Measurements from ENCODE around the gene PEX14.
A peak's percentile ranks its signal among the peaks of the same experiment; 100 is the strongest.

Gene PEX14

DNA sequence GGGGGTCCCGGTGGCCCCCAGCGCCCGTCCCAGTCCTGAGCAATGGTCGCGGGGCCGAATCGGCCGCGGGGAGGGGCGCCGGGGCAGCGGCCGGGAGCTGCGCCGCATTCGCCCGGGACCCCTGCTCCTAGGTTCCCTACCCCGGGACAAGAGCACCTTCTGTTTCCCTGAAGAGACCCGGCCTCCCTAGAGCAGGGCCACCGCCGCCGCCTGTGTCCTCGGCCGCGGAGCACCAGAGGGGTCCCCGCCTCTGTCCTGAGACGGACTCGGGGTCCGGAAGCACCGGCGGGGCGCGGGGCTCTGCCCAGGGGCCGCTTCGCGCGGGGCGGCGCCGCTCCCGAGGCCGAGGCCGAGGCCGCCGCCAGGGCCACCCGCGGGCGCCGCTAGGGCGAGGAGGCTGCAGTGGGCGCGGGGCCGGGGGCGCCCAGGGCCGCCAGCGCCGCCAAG is 163.8 kb downstream of the PEX14 start:
- no peak for DNase-seq

DNA sequence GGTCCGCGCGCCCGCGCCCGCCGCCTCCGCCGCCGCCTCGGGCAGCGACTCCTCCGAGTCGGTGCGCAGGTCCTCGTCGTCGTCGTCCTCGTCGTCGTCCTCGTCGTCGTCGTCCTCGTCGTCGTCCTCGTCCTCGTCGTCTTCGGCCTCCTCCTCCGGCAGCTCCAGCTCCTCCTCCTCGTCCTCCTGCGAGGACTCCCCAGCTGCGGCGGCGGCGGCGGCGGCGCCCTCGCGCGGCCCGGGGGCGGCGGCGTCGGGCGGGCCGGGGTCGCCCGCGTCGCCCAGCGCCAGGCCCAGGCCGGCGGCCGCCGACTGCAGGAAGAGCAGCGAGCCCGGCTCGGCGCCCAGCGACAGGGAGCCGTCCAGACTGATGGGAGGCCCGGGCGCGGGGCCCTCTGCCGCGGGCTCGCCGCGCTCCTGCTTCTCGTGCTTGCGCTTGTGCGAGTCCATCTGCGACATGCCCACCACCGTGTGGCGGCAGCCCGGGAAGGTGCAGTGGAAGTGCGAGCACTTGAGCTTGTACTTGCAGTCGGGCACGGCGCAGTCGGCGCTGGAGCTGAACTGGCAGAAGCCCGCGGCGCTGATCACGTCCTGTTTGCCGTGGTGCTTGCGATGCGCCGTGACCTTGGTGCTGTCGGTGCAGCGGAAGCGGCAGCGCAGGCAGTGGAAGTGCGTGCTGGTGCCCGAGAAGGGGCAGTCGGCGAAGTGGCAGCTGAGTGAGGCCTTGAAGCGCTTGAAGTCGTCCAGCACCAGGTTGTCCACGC is 164.4 kb downstream of the PEX14 start:
- DNase-seq: no peak

DNA sequence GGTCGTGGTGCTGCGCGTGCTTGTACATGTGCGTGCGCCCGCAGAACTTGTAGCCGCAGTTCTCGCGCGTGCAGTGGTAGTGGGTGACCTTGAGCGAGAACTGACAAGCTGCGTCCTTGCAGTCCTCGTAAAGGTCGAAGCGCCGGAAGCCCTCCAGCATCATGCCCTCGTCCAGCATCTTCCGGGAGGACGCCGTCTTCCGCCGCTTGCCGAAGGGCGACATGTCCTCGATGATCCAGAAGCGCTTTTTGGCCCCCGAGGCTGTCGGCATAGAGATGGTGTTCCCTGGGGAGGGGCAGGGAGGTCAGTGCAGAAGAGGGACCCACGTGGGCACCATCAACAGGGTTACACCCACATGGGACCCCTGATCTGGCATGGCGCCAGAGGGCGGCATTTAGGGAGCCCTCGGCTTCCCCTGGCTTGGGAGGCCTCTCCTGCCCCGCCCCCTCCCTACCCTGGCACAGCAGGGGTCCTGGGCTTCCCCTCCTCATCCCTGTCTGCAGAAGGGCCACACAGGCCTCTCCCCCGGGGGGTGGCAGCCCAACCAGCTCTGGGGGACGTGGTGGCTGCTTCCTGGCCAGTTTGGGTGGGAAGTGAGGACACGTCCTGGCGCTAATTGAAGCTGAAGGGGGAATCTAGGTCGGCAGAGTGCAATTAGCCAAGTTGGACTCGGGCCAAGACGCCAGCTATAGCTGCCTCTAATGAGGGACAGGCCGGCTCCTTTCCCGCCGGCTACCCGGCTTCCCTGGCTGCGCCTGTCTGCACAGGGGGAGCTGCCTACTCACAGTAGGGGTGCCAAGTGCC is 165.2 kb downstream of the PEX14 start:
- DNase-seq: no peak

DNA sequence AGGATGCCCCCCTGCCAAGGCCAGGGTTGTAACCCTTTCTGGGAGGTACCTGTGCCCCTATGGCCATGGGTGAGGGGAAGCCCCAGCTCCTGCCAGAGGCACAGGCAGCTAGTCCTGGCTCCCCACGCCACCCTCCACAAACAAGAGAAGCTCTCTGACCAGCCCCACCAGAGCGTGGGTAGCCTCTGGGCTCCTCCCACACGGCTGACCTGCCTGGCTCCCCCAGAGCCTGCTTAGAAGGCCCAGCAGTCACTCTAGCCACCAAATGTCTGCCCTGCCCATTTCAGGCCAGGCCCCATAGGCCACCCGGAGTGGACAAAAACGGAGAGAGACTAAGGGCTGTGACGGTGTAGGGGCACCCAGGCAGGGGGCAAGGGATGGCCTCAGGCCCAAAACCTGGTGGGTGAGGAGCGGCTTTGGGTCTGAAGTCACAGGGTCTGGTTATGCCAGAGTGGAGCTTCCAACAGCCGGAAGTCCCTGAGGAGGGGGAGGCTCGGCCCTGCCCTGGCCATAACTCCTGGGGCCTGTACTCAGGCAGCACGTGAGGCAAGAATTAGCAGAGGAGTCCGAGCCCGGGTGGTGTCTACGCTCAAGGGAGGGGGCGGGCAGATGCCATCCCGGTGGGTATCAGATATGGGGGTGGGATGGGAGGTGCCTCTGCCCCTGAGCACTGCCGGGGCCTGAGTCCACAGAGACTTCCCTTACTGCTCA is 166.2 kb downstream of the PEX14 start:
- peak in 1 of 2 donors; percentile 6 for DNase-seq

DNA sequence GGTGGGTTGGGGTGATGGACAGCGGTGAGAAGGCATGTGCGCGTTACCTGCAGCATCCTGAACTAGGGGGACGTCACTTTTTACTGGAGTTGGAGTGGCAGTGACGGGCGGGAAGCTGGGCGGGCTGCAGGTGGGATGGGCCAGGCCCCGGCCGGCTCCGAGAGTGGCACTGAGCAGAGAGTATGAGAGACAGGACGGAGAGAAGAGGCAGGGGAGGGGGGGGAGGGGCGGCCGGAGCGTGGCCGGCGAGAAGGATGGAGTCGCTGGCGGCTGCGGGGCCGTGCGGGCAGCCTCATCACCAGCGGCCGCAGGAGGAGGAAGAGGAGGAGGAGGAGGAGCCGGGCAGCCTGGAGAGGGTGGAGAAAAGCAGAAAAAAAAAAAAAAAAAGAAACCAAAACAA is 167.2 kb downstream of the PEX14 start:
- no peak for DNase-seq

DNA sequence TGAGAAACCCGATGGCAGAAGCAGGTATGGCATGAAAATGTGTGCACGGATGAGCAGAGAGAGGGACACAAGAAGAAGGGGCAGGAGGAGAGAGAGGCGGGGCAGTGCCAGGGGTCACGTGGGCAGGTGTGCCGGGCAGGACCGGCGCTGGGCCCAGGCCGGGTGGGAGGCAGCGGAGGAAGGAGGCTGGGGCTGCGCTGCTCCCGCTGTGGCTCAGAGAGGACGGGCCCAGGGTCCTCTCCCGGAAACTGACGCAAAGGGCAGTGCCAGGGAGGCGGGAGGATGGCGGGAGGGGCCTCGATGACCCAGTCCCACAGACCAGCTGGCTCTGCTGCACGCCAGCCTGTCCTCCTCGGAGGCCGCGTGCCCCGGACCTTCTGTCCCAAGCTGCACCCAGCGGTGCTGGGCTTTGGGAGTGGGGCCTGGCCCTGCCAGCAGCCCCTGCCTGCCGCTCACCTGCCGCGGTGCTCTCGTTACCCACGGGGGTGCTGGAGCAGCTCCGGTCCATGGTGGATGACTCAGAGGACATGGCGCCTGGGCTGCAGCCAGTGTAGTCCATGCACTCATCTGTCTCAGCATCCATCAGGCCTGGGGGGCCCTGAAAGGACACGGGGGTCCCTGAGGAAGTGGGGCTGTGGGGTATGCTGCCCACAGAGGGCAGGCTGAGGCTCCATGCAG is 167.8 kb downstream of the PEX14 start:
- DNase-seq: no peak

DNA sequence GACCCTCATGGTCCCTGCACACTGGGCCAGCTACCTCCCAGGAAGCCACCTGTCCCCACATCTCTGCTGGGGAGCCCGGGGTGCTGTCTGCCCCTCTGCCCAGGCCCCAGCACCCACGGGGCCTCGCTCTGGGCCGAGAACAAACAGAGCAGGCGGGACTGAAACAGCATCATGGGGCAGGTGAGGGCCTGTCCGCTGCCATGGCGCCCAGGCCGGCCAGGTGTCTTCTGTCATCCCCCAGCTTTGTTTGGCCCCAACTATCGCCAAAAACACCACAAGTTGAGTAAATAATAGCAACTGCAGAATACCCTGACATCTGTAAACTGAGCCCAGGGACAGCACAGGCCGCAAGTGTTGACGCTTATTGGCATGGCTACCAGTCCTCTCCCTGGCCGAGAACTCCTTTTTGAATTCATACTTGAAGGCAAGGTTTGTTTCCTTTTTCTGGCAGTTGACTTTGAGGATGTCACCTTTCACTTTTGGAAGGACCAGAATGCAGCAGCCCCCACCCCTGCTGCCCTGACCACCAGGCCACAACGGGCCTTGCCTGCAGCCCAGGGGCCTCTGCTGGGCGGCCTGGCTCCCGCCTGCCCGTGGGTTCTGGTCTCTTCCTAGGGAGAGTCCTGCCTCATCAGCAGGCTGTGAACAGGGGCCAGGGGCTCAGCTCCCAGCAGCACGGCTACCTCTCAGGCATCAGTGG is 169.0 kb downstream of the PEX14 start:
- no peak for DNase-seq

DNA sequence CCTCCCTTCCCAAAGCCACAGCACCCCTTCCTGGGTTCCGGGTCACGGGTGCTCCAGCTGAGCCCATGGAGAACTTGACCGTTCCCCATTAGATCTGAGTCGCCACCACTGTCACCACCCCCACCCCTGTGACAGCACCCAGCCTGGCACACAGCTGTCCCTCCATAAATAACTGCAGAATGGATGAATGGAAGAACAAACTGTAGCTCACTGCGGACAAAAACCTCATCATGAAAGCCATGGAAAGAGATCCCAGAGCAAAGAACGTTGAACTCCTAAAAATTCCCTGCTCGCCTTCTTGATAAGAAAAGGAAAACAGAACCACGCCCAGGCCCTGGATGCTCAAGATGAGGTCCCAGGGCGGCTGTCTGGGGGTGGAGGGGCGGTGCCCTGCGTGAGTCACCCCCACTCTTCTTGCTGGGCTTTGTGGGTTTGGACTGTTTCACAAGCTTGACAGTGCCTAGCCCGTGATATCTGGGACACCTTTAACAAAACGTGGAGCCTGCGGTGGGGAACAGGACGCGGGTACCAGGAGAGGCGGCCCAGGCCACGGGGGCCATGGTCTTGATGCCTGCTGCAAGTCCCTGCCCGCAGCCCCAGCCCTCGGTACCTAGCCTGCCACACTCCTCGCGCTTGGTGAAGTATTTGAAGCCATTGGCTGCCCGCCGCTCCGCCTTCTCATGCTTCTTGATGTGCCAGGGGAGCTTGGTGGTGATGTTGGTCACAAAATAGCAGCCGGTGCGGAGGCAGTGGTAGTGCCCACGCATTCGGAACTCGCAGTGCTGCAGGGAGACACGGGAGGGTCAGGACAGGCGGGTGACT is 169.8 kb downstream of the PEX14 start:
- peak; percentile 42 to 62 for DNase-seq

DNA sequence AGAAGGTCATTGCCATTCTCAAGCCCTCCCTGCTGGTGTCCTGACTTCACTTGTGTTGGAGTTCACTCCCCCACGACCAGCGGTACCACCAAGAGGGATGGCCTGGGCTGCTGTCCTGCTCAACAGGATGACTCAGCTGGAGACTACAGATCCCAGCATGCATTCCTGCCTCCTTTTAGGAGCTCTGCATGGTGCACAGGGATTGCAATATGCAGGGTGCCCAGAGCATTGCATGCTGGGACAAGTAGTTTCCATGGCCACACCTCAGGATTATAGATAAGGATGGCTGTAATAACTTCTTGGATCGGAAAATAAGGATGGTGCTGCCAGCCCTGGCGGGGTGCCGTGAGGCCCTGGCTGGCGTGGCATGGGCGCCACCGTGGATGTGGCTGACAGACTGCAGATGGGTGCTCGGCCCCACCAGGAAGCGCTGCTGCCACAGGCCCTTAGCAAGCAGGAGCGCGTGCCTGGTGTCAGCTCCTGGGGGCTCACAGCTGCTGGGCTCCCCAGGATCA is 171.7 kb downstream of the PEX14 start:
- DNase-seq: peak; percentile 9 to 29

DNA sequence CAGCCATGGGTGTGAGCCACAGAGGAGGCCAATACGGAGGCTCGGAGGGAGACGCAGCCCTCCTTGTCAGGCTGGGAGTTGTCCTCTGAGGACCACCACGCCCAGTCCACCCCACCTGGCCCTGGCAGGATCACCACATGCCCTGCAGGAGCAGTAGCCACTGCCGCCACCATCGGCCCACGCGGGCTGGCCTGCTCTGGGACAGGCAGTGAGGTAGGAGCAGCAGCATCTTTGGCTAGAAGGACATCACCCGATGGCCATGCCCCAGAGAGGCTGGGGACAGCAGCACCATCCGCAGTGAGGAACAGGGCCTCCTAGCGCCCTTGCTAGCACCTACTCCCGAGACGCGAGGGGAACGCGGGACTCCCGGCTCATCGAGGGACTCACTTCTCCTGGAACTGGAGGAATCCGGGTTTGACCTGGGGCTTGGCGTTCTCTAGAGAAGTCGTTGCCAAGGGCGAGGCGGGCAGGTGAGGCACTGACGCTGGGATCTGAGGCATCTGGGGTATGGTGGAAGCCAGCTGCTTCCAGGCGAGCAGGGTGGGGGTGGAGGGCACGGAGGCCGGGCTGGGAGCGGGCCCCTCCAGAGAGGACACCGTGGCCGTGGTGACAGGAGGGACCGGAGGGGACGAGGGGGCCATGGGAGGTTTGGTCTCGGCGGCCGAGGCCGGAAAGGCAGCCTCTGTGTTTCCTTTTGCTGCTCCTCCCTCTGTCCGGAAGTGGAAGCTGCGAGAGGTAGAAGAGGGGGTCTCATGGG is 172.8 kb downstream of the PEX14 start:
- no peak for DNase-seq

DNA sequence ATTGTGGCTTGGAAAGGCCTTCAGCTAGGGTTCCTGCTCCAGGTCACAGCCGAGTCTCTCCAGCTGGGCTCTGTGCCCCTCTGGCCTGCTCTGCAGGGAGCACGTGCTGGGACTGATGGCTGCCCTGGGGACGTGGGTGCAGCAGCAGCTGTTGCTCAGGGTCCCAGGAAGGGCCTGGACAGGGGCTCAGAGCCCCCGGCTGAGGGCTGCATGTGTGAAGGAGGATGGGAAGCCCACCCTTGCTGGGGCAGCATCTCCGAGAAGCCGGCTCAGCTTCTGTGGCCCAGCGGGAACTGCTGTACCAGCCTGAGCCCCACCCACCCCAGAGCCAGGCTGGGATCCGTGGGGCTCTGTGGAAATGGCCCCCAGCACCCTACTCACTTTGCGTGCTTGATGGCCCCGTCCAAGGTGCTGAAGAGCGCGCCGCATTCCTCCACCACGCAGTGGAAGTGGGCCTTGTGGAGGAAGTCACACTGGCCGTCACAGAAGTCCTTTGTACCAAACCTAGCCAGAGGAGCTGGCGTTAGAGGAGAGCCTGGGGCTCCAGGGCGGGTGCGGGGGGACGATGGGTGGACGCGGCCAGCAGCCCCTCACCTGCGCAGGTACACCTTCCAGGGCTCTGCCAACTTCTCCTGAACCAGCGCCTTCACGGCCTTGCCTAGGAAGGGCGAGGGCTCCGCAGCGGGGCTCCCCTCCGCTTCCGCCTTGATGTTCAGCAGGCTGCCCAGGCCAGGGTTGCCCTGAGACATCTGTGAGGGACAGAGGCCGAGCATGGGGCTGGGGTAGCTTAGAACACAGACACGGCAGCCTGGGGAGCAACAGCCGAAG is 174.2 kb downstream of the PEX14 start:
- DNase-seq: no peak

DNA sequence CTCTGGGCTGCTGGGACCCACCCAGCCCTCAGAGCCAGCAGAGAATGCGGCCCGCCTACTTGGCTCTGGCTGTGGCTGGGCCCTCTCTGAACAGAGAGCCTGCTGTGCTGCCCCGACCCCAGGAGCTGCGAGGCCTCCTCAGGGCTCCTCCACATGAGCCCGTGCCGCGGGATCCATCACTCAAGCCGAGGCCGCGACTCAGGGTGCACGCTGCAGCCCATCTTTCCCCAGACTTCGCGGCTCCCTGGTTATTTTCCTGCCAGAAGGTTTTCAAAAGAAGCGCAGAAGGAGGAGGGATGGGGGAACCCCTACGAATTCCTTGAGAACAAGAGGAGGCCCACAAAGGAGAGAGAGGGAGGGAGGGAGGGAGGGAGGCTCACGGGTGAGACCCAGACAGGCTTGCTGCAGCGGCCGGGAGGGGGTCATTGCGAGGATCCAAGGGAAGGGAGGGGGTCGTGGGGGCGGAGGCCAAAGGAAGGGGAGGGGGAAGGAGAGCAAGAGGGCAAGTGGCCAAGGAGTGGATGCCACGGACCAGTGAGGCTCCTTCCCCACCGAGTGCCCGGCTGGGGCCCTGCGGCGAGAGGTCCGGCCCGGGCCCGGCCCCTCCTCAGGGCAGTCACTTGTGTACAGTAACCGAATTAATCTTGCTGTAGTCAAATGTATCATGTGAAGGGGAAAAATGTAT is 174.9 kb downstream of the PEX14 start:
- DNase-seq: no peak

DNA sequence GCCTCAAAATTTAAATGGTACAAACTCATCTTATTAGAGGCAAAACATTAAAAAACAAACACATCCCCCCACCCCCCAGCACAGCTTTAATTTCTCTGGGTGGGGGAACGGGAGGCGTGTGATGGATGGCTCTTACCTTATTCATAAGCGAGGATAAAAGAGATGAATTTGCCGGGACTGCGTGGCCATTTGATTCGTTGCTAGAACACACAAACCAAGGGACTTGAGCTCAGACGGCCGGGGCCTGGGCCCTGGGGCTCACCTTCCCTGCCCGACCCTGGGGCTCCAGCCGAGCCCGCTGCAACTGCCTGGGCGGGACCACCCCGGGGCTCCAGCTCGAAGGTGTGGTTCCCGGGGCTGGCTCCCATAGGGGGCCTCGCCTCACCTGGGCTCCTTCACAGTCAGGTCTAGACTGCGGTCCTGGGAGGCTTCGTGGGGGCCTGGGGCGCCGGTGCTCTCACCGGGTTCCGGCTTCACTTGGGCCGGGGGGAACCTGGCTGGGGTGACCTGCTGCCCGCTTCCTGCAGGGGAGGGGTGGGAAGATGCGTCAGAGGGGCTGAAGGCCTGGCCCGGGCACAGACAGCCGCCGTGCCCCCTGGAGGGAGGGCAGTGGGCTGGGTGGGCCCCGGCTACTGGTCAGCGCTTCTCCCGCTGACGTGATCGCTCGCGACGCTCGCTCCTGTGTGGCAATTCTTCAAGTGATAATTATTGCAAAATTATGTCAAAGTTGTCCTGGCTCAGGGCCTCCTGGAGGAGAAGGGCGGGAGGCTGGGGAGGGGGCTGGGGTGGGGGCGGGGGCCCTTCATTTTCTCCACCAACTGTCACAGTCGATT is 176.0 kb downstream of the PEX14 start:
- DNase-seq: no peak

DNA sequence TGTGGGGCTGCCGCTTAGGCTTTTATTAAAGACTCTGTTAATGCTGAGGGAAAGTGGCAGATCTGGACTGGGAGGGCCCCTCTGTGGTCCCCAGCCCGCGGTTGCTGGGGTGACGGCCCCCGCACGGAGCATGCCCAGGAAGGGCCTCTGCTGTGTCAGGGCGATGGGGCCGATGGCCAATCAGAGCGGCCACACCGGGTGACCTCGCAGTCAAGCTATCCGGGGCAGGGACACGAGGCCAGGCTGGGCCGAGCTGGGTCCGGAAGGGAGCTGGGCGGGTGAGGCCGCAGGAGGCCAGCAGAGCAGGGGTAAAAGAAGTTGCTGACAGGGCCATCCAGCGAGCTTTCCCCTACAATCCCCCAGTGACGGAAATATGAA is 176.6 kb downstream of the PEX14 start:
- no peak for DNase-seq

DNA sequence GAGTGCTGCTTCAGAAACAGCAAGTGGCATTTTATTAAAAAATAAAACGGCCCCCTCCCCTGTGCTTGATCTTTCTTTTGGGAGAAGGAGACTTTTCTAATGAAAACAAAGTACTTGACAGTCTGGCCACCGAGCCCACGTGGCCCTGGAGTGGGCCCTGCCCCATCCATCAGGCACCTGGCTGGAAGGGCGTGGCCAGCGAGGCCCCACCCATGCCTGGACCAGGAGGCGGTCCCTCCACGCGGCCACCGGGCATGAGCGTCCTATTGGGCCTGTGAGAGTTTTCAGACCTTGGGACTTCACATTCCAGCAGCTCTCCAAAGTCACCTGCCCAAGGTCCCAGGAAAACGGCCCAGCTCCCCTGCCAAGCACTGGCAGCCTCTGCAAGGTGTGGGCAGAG is 177.0 kb downstream of the PEX14 start:
- no peak for DNase-seq

DNA sequence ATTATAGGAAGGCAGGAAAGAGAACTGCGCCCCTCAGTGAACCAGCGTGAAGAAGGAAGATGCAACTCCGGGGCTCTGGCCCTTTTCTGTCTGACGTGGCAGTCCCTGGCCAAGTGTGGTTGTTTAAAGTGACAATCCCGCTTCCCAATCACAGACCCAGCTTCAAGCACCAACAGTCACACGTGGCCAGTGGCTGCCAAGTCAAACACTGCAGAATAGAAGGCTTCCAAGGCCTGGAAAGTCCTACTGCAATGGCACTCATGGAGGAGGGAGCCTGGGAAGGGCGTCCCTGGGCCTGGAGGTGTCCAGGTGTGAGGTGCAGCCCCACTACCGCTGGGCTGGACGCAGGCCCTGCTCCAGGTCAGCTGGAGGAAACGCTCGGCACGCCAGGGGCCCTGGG is 177.9 kb downstream of the PEX14 start:
- DNase-seq: no peak

DNA sequence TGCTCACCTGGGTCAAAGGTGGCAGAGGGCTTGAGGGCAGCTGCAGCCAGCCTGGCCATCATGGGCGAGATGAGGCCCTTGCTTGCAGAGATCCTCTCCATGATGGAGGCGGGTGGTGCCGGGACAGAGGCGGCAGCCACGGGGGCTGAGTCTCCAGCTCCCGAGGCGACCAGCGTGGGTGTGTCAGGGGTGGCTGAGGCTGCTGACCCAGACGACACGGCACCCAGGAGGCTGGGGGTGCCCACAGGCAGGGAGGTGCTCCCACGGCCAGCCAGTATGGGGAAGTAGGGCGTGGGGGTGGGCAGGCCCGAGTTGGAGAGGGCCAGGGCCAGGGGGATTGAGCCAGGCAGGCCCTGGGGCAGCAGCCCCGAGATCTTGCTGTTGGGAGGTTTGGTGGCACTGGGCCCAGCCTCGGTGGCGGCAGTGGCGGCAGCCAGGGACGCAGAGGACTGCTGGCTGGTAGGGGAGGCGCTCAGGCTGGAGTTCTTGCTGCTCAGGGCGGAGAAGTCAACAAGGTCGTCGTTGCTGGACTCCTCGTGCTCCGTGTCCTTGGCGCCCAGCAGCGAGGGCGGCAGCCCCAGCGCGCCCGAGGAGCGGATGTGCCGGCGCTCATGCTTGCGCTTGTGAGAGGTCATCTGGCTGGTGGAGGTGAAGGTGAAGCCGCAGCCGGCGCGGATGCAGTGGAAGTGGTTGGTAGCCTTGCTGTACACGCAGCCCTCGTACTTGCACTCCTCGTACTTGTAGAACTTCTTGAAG is 178.8 kb downstream of the PEX14 start:
- DNase-seq: no peak
